ENCODE measurements around the gene ECI1.
"Not testable (repeated sequence)": the region's sequence is repeated elsewhere in the genome, so short reads cannot be mapped to it uniquely, and the experiment has no call there.

The ECI1 gene

GRCh38 chr16:2213817-2214718 is 37.3 kb downstream of the ECI1 start:
- in situ Hi-C loops (cut with HindIII; ENCODE audit: low sequenced_read_pairs), result no loop called here

GRCh38 chr16:2212362-2213324 is 38.7 kb downstream of the ECI1 start:
- in situ Hi-C loops (cut with HindIII; ENCODE audit: low sequenced_read_pairs), result no loop called here

GRCh38 chr16:2211923-2212347 is 39.5 kb downstream of the ECI1 start:
- in situ Hi-C loops (cut with HindIII; ENCODE audit: low sequenced_read_pairs), result no loop called here

GRCh38 chr16:2210386-2211365 is 40.7 kb downstream of the ECI1 start, which contains the start of gene BRICD5:
Gene BRICD5, minus strand, starts transcription at chr16:2210863. Its CDS starts 30 bp downstream, at chr16:2210833.
- in situ Hi-C loops (cut with HindIII; ENCODE audit: low sequenced_read_pairs), result no loop called here

- in situ Hi-C loops (cut with HindIII; ENCODE audit: low sequenced_read_pairs), result no loop called here
Measured at GRCh38 chr16:2210009-2210332, 41.4 kb downstream of the ECI1 start.

- in situ Hi-C loops (cut with HindIII; ENCODE audit: low sequenced_read_pairs), result no loop called here
Measured at GRCh38 chr16:2209258-2210008, 42.0 kb downstream of the ECI1 start.

- in situ Hi-C loops (cut with HindIII; ENCODE audit: low sequenced_read_pairs), result no loop called here
Measured at GRCh38 chr16:2208772-2209171, 42.6 kb downstream of the ECI1 start.

- in situ Hi-C loops (cut with HindIII; ENCODE audit: low sequenced_read_pairs), result no loop called here
Measured at GRCh38 chr16:2208308-2208707, 43.1 kb downstream of the ECI1 start.

GRCh38 chr16:2207872-2208271 is 43.5 kb downstream of the ECI1 start:
- in situ Hi-C loops (cut with HindIII; ENCODE audit: low sequenced_read_pairs), result no loop called here

GRCh38 chr16:2206780-2207433 is 44.5 kb downstream of the ECI1 start:
- in situ Hi-C loops (cut with HindIII; ENCODE audit: low sequenced_read_pairs), result no loop called here

- in situ Hi-C loops (cut with HindIII; ENCODE audit: low sequenced_read_pairs), result no loop called here
Measured at GRCh38 chr16:2206420-2206779, 45.0 kb downstream of the ECI1 start.

GRCh38 chr16:2205967-2206313 is 45.4 kb downstream of the ECI1 start:
- in situ Hi-C loops (cut with HindIII; ENCODE audit: low sequenced_read_pairs), result no loop called here

GRCh38 chr16:2205104-2205966 is 46.1 kb downstream of the ECI1 start, which contains the start of gene MLST8:
Gene MLST8, plus strand, starts transcription at chr16:2205454. Its CDS starts 632 bp downstream, at chr16:2206086.
- in situ Hi-C loops (cut with HindIII; ENCODE audit: low sequenced_read_pairs), result no loop called here

- in situ Hi-C loops (cut with HindIII; ENCODE audit: low sequenced_read_pairs), result no loop called here
Measured at GRCh38 chr16:2204416-2205103, 46.8 kb downstream of the ECI1 start.

- in situ Hi-C loops (cut with HindIII; ENCODE audit: low sequenced_read_pairs), result not testable (repeated sequence)
Measured at GRCh38 chr16:2203119-2203688, 48.2 kb downstream of the ECI1 start.

GRCh38 chr16:2200313-2200712 is 51.1 kb downstream of the ECI1 start:
- in situ Hi-C loops (cut with HindIII; ENCODE audit: low sequenced_read_pairs), result no loop called here

- in situ Hi-C loops (cut with HindIII; ENCODE audit: low sequenced_read_pairs), result no loop called here
Measured at GRCh38 chr16:2199621-2200139, 51.7 kb downstream of the ECI1 start.
